Measurements from ENCODE around the gene ZNF726. TPM values are rescaled to one million over a fixed set of nuclear protein-coding genes. Genes with fewer than 3 reads are reported as not detected.
"Not testable (repeated sequence)": the region's sequence is repeated elsewhere in the genome, so short reads cannot be mapped to it uniquely, and the experiment has no call there.

Gene ZNF726
- polyA plus RNA-seq (2013): 12.0 TPM

- H3K36me3 ChIP-seq (ENCODE audit: control insufficient read depth in 4 of 4, insufficient read depth in 4 of 4, low read length in 3 of 4): peaks cover 0 to 12% (median 3%) of the 10 kb centered on the region in 4 experiments
These were observed at the start of gene ZNF726 for GRCh38 chr19:23914402-23915286. Gene ZNF726 (plus strand): TSS chr19:23914886. CDS start chr19:23914995, 109 bp downstream.

GRCh38 chr19:23867895-23868294, 46.8 kb upstream of the ZNF726 start:
- ChIA-PET POLR2A (no interaction called here), CTCF (no interaction called here)
- H3K4me3 ChIP-seq (ENCODE audit: control insufficient read depth in 1 of 7, extremely low read depth in 1 of 7, insufficient read depth in 4 of 7, low read depth in 2 of 7, low read length in 6 of 7): no peak overlapping the region
- no peaks in the 10 kb centered on the region for H3K27me3 ChIP-seq (replicated peaks in 2 of 5; ENCODE audit: control insufficient read depth in 4 of 5, insufficient read depth in 5 of 5, low read length in 4 of 5)
- no peaks in the 10 kb centered on the region for H3K4me1 ChIP-seq (ENCODE audit: control extremely low read depth in 1 of 4, control insufficient read depth in 4 of 4, insufficient read depth in 4 of 4, low read length in 3 of 4)
- H3K9me3 ChIP-seq (ENCODE audit: control extremely low read depth in 1 of 5, control insufficient read depth in 4 of 5, insufficient read depth in 2 of 5, low read depth in 1 of 5, low read length in 4 of 5): peaks cover 0 to 27% (median 4%) of the 10 kb centered on the region in 5 experiments
- H3K27ac ChIP-seq (ENCODE audit: insufficient read depth in 1 of 2, low read depth in 1 of 2, low read length in 2 of 2, poor library complexity in 1 of 2, severe bottlenecking in 2 of 2): no peak overlapping the region
- WGBS (ENCODE audit: insufficient coverage): 78% methylated on average over 4 of the region's 4 CpGs
- no peaks in the 10 kb centered on the region for H3K36me3 ChIP-seq (ENCODE audit: control insufficient read depth in 4 of 4, insufficient read depth in 4 of 4, low read length in 3 of 4)
- no peak for DNase-seq

More at GRCh38 chr19:23914402-23915286, at the start of gene ZNF726:
- ChIA-PET CTCF (interaction anchor here (0.6 to 1.5 kb wide), 3 partner anchors 94 to 156 kb away, joined by 3 read pairs; partner anchors contain the start of gene ZNF681), POLR2A (interaction anchor here (0.8 to 1.0 kb wide), 2 partner anchors 120 to 173 kb away, joined by 3 to 4 read pairs; partner anchors contain the start of gene ZNF254)
- Histone ChIP-seq H3K27ac (ENCODE audit: insufficient read depth in 1 of 2, low read depth in 1 of 2, low read length in 2 of 2, poor library complexity in 1 of 2, severe bottlenecking in 2 of 2) (peak within 1 kb of the TSS; percentile 78 to 91), H3K4me3 (ENCODE audit: control insufficient read depth in 1 of 7, extremely low read depth in 1 of 7, insufficient read depth in 4 of 7, low read depth in 2 of 7, low read length in 6 of 7) (peak within 1 kb of the TSS; percentile 81 to 97 (median 91)), H3K9me3 (ENCODE audit: control extremely low read depth in 1 of 5, control insufficient read depth in 4 of 5, insufficient read depth in 2 of 5, low read depth in 1 of 5, low read length in 4 of 5) (peaks cover 0 to 13% (median 0%) of the 10 kb centered on the region in 5 experiments), H3K27me3 (replicated peaks in 2 of 5; ENCODE audit: control insufficient read depth in 4 of 5, insufficient read depth in 5 of 5, low read length in 4 of 5) (no peaks in the 10 kb centered on the region), H3K4me1 (ENCODE audit: control extremely low read depth in 1 of 4, control insufficient read depth in 4 of 4, insufficient read depth in 4 of 4, low read length in 3 of 4) (peaks cover 0 to 10% (median 5%) of the 10 kb centered on the region in 4 experiments)
- 12% methylated on average over 38 of the region's 44 CpGs for WGBS (ENCODE audit: insufficient coverage)
- peak; percentile 95 to 98 (median 98) for DNase-seq

DNA sequence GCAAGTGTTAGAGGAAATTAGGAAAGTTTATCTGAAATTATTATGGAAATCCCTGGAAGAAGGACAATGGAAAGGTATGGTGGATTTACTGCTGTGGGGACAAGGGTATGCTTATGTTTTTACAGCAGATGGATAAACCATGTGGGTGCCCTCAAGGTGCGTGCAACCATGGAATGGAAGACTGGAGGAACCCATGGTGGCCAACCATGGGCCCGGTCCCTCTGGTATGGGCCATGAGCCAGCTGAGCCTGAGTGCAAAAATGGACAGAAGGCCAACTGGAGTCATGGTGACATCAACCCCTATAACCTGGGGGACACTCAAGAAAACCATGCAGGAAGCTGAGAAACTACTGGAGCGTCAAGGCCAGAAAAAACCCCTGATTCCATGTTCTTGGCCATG, 46.1 kb upstream of the ZNF726 start:
- no peaks in the 10 kb centered on the region for H3K36me3 ChIP-seq (ENCODE audit: control insufficient read depth in 4 of 4, insufficient read depth in 4 of 4, low read length in 3 of 4)
- POLR2A ChIA-PET: no interaction called here
- WGBS (ENCODE audit: insufficient coverage): 100% methylated on average over 2 of the region's 3 CpGs
- no peak overlapping the region for H3K27ac ChIP-seq (ENCODE audit: insufficient read depth in 1 of 2, low read depth in 1 of 2, low read length in 2 of 2, poor library complexity in 1 of 2, severe bottlenecking in 2 of 2)
- DNase-seq: no peak
- no peaks in the 10 kb centered on the region for H3K4me1 ChIP-seq (ENCODE audit: control extremely low read depth in 1 of 4, control insufficient read depth in 4 of 4, insufficient read depth in 4 of 4, low read length in 3 of 4)
- no peak overlapping the region for H3K4me3 ChIP-seq (ENCODE audit: control insufficient read depth in 1 of 7, extremely low read depth in 1 of 7, insufficient read depth in 4 of 7, low read depth in 2 of 7, low read length in 6 of 7)
- no peaks in the 10 kb centered on the region for H3K27me3 ChIP-seq (replicated peaks in 2 of 5; ENCODE audit: control insufficient read depth in 4 of 5, insufficient read depth in 5 of 5, low read length in 4 of 5)
- CTCF ChIA-PET: no interaction called here
- H3K9me3 ChIP-seq (ENCODE audit: control extremely low read depth in 1 of 5, control insufficient read depth in 4 of 5, insufficient read depth in 2 of 5, low read depth in 1 of 5, low read length in 4 of 5): peaks cover 0 to 26% (median 4%) of the 10 kb centered on the region in 5 experiments

DNA sequence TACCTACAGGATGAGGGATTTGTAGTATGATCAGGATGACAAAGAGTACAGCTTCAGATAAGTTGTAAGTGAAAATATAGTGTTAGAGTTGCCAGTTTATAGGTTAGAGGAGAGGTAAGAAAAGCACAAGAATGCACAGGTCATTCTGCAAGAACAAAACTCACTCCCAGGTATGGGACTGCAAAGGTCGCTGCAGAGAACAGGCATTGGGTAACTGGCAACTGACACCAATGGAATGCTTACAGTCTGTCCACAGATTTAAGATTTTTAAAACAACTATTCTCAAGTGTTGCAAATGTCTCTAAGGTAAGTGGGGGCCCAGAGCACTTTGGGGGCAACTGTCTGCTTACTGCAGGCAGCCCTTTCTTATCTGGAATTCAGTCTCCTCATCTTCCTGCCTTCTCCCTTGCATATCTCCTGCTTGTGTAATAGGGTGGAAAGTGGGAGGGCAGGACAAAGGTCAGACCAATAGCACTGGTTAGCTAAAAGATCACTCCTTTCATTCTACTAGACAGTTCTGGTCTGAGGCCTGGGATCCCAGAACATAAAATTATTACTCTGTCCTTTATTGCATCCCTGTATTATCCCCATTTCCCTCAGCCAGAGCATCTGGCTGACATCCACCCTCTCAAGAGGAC, 42.3 kb upstream of the ZNF726 start:
- Histone ChIP-seq H3K27me3 (replicated peaks in 2 of 5; ENCODE audit: control insufficient read depth in 4 of 5, insufficient read depth in 5 of 5, low read length in 4 of 5) (no peaks in the 10 kb centered on the region), H3K36me3 (ENCODE audit: control insufficient read depth in 4 of 4, insufficient read depth in 4 of 4, low read length in 3 of 4) (no peaks in the 10 kb centered on the region), H3K4me3 (ENCODE audit: control insufficient read depth in 1 of 7, extremely low read depth in 1 of 7, insufficient read depth in 4 of 7, low read depth in 2 of 7, low read length in 6 of 7) (no peak overlapping the region), H3K27ac (ENCODE audit: insufficient read depth in 1 of 2, low read depth in 1 of 2, low read length in 2 of 2, poor library complexity in 1 of 2, severe bottlenecking in 2 of 2) (no peak overlapping the region), H3K4me1 (ENCODE audit: control extremely low read depth in 1 of 4, control insufficient read depth in 4 of 4, insufficient read depth in 4 of 4, low read length in 3 of 4) (no peaks in the 10 kb centered on the region), H3K9me3 (ENCODE audit: control extremely low read depth in 1 of 5, control insufficient read depth in 4 of 5, insufficient read depth in 2 of 5, low read depth in 1 of 5, low read length in 4 of 5) (peaks cover 0 to 21% (median 1%) of the 10 kb centered on the region in 5 experiments)
- DNase-seq: no peak
- CTCF ChIA-PET: no interaction called here
- POLR2A ChIA-PET: no interaction called here
- 90% methylated on average over 1 of the region's 1 CpG for WGBS (ENCODE audit: insufficient coverage)

- DNase-seq: no peak
- 87% methylated on average over 10 of the region's 12 CpGs for WGBS (ENCODE audit: insufficient coverage)
- H3K27ac ChIP-seq (ENCODE audit: insufficient read depth in 1 of 2, low read depth in 1 of 2, low read length in 2 of 2, poor library complexity in 1 of 2, severe bottlenecking in 2 of 2): no peak overlapping the region
- H3K27me3 ChIP-seq (replicated peaks in 2 of 5; ENCODE audit: control insufficient read depth in 4 of 5, insufficient read depth in 5 of 5, low read length in 4 of 5): no peaks in the 10 kb centered on the region
- ChIA-PET CTCF (no interaction called here), POLR2A (no interaction called here)
- peaks cover 0 to 10% (median 7%) of the 10 kb centered on the region in 5 experiments for H3K9me3 ChIP-seq (ENCODE audit: control extremely low read depth in 1 of 5, control insufficient read depth in 4 of 5, insufficient read depth in 2 of 5, low read depth in 1 of 5, low read length in 4 of 5)
- no peaks in the 10 kb centered on the region for H3K36me3 ChIP-seq (ENCODE audit: control insufficient read depth in 4 of 4, insufficient read depth in 4 of 4, low read length in 3 of 4)
- H3K4me1 ChIP-seq (ENCODE audit: control extremely low read depth in 1 of 4, control insufficient read depth in 4 of 4, insufficient read depth in 4 of 4, low read length in 3 of 4): no peaks in the 10 kb centered on the region
- H3K4me3 ChIP-seq (ENCODE audit: control insufficient read depth in 1 of 7, extremely low read depth in 1 of 7, insufficient read depth in 4 of 7, low read depth in 2 of 7, low read length in 6 of 7): no peak overlapping the region
These were observed 38.4 kb upstream of the ZNF726 start for GRCh38 chr19:23876261-23876660.

DNA sequence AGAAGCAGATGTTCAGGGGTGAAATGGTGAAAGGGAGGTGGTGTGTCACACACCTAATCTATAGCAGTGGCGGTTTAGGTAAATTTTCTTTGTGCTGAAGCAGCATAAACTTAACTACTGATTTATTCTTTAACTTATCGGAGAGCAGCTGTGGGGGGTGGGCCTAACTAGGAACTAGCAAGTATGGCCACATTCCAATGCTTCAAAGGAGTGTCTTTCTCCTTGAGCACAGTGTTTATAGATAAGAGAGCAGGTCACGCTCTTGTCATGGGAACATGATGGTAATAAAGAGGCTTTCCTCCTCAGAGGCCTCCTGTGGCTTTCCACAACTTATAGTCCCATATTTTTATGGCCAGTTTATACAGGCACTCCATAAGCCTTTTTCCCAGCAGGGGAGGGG, 37.9 kb upstream of the ZNF726 start:
- H3K9me3 ChIP-seq (ENCODE audit: control extremely low read depth in 1 of 5, control insufficient read depth in 4 of 5, insufficient read depth in 2 of 5, low read depth in 1 of 5, low read length in 4 of 5); POLR2A ChIA-PET; H3K4me3 ChIP-seq (ENCODE audit: control insufficient read depth in 1 of 7, extremely low read depth in 1 of 7, insufficient read depth in 4 of 7, low read depth in 2 of 7, low read length in 6 of 7); DNase-seq; H3K27ac ChIP-seq (ENCODE audit: insufficient read depth in 1 of 2, low read depth in 1 of 2, low read length in 2 of 2, poor library complexity in 1 of 2, severe bottlenecking in 2 of 2); H3K4me1 ChIP-seq (ENCODE audit: control extremely low read depth in 1 of 4, control insufficient read depth in 4 of 4, insufficient read depth in 4 of 4, low read length in 3 of 4); H3K27me3 ChIP-seq (replicated peaks in 2 of 5; ENCODE audit: control insufficient read depth in 4 of 5, insufficient read depth in 5 of 5, low read length in 4 of 5); H3K36me3 ChIP-seq (ENCODE audit: control insufficient read depth in 4 of 4, insufficient read depth in 4 of 4, low read length in 3 of 4); CTCF ChIA-PET: not testable (repeated sequence)
- WGBS (ENCODE audit: insufficient coverage): 100% methylated on average over 1 of the region's 3 CpGs

- 68% methylated on average over 5 of the region's 5 CpGs for WGBS (ENCODE audit: insufficient coverage)
- CTCF ChIA-PET: no interaction called here
- POLR2A ChIA-PET: no interaction called here
- Histone ChIP-seq H3K27ac (ENCODE audit: insufficient read depth in 1 of 2, low read depth in 1 of 2, low read length in 2 of 2, poor library complexity in 1 of 2, severe bottlenecking in 2 of 2) (no peak overlapping the region), H3K4me1 (ENCODE audit: control extremely low read depth in 1 of 4, control insufficient read depth in 4 of 4, insufficient read depth in 4 of 4, low read length in 3 of 4) (no peaks in the 10 kb centered on the region), H3K36me3 (ENCODE audit: control insufficient read depth in 4 of 4, insufficient read depth in 4 of 4, low read length in 3 of 4) (no peaks in the 10 kb centered on the region), H3K4me3 (ENCODE audit: control insufficient read depth in 1 of 7, extremely low read depth in 1 of 7, insufficient read depth in 4 of 7, low read depth in 2 of 7, low read length in 6 of 7) (no peak overlapping the region), H3K9me3 (ENCODE audit: control extremely low read depth in 1 of 5, control insufficient read depth in 4 of 5, insufficient read depth in 2 of 5, low read depth in 1 of 5, low read length in 4 of 5) (peaks cover 0 to 9% (median 4%) of the 10 kb centered on the region in 5 experiments), H3K27me3 (replicated peaks in 2 of 5; ENCODE audit: control insufficient read depth in 4 of 5, insufficient read depth in 5 of 5, low read length in 4 of 5) (no peaks in the 10 kb centered on the region)
- DNase-seq: no peak
These were observed 32.2 kb upstream of the ZNF726 start for GRCh38 chr19:23882493-23882892.
